Retinal pigment epithelial cell (primary cell): ENCODE results near the gene MROH2A.

ENCODE experiments used
- DNase-seq: peaks from one replicate; pipeline ENCODE4 v3.0.0-alpha.2; 2010; ENCODE audit warnings: low read depth
- H3K4me3 ChIP-seq: 2 replicates; pipeline ENCODE4 v1.5.1; 2011; ENCODE audit warnings: mild to moderate bottlenecking, low read length, control low read depth, moderate library complexity
- CTCF ChIP-seq: conservative IDR thresholded peaks from 2 replicates; pipeline ENCODE4 v1.5.1; 2011; ENCODE audit warnings: low read depth, low read length, control low read depth, inconsistent platforms

The MROH2A gene

GRCh38 chr2:233838726-233839446, 60.8 kb downstream of the MROH2A start:
- H3K4me3 ChIP-seq, result no peak overlapping the region
- TF ChIP-seq CTCF, result no peak
- no peak for DNase-seq

GRCh38 chr2:233839447-233839820, 61.3 kb downstream of the MROH2A start:
- TF ChIP-seq CTCF, result no peak
- H3K4me3 ChIP-seq, result no peak overlapping the region
- DNase-seq, result no peak

- no peak overlapping the region for H3K4me3 ChIP-seq
- no peak for DNase-seq
- no peak for TF ChIP-seq CTCF
These were observed 62.4 kb downstream of the MROH2A start for GRCh38 chr2:233840520-233840919.

- no peak for TF ChIP-seq CTCF
- no peak for DNase-seq
- H3K4me3 ChIP-seq, result no peak overlapping the region
These were observed 63.1 kb downstream of the MROH2A start for GRCh38 chr2:233841183-233841582.

DNA sequence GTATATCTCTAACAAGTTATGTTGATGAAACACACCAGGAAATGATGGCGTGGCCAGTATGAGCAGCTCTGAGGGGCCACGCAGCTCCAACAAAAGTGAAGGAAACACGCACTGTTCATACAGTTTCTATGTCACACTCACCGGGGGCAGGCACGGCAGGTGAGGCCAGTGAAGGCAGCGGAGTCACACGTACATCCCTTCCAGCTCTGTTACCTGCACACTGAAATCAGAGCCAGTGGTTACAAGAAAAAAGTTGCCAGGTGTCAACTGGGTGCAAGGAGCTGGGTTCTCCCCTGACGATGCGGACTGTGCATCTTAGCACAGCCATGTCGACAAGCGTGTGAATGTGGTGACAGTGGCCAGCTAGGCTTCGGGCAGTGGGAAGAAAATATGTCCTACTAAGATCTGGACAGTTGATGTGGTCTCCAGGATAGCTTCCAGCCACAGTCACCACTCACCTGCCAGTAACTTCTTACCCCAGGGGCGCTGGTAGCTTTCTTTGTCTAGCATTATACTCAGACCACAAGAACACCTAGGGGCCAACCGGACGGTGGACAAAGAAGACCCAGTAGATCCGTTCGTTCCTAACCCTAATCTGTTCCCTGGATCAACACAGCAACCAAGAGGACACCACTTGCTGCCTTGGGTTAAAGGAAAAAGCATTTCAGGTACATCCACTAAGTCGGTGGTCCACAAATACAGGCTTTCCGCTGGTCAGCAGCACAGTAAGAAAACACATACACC, 66.1 kb downstream of the MROH2A start:
- TF ChIP-seq CTCF, result no peak
- H3K4me3 ChIP-seq, result no peak overlapping the region
- DNase-seq, result no peak

- no peak overlapping the region for H3K4me3 ChIP-seq
- TF ChIP-seq CTCF, result no peak
- DNase-seq, result no peak
These were observed 66.7 kb downstream of the MROH2A start for GRCh38 chr2:233844836-233845235.
